ENCODE results near the gene HDAC9.
"Not testable (repeated sequence)": the region's sequence is repeated elsewhere in the genome, so short reads cannot be mapped to it uniquely, and the experiment has no call there.

HDAC9 gene

GRCh38 chr7:18727115-18727870 lies 231.7 kb downstream of the HDAC9 start:
- no peak for DNase-seq (ENCODE audit: low read depth)

- not testable (repeated sequence) for DNase-seq (ENCODE audit: low read depth)
Measured at GRCh38 chr7:18736012-18736411, 240.5 kb downstream of the HDAC9 start.

- no peak for DNase-seq (ENCODE audit: low read depth)
Measured at GRCh38 chr7:18740579-18740988, 245.0 kb downstream of the HDAC9 start.

- DNase-seq (ENCODE audit: low read depth) = no peak
Measured at GRCh38 chr7:18753972-18754610, 258.5 kb downstream of the HDAC9 start.

- DNase-seq (ENCODE audit: low read depth) = no peak
Measured at GRCh38 chr7:18754766-18755165, 259.2 kb downstream of the HDAC9 start.

- DNase-seq (ENCODE audit: low read depth) = no peak
Measured at GRCh38 chr7:18755793-18756192, 260.2 kb downstream of the HDAC9 start.

GRCh38 chr7:18756378-18757050 lies 261.0 kb downstream of the HDAC9 start:
- DNase-seq (ENCODE audit: low read depth) = no peak

- no peak for DNase-seq (ENCODE audit: low read depth)
Measured at GRCh38 chr7:18760046-18760445, 264.5 kb downstream of the HDAC9 start.

GRCh38 chr7:18760631-18761445 lies 265.3 kb downstream of the HDAC9 start:
- DNase-seq (ENCODE audit: low read depth) = no peak

GRCh38 chr7:18762189-18762588 lies 266.6 kb downstream of the HDAC9 start:
- no peak for DNase-seq (ENCODE audit: low read depth)

- no peak for DNase-seq (ENCODE audit: low read depth)
Measured at GRCh38 chr7:18768256-18768655, 272.7 kb downstream of the HDAC9 start.

- no peak for DNase-seq (ENCODE audit: low read depth)
Measured at GRCh38 chr7:18770154-18770811, 274.7 kb downstream of the HDAC9 start.

- no peak for DNase-seq (ENCODE audit: low read depth)
Measured at GRCh38 chr7:18770822-18771221, 275.3 kb downstream of the HDAC9 start.

- no peak for DNase-seq (ENCODE audit: low read depth)
Measured at GRCh38 chr7:18771834-18772566, 276.5 kb downstream of the HDAC9 start.

GRCh38 chr7:18772567-18772965 lies 277.0 kb downstream of the HDAC9 start:
- no peak for DNase-seq (ENCODE audit: low read depth)

- DNase-seq (ENCODE audit: low read depth) = no peak
Measured at GRCh38 chr7:18777314-18777713, 281.8 kb downstream of the HDAC9 start.

GRCh38 chr7:18778594-18778993 lies 283.0 kb downstream of the HDAC9 start:
- DNase-seq (ENCODE audit: low read depth) = no peak

- no peak for DNase-seq (ENCODE audit: low read depth)
Measured at GRCh38 chr7:18780266-18780665, 284.7 kb downstream of the HDAC9 start.

- no peak for DNase-seq (ENCODE audit: low read depth)
Measured at GRCh38 chr7:18780938-18781337, 285.4 kb downstream of the HDAC9 start.

- DNase-seq (ENCODE audit: low read depth) = no peak
Measured at GRCh38 chr7:18786196-18786727, 290.7 kb downstream of the HDAC9 start.

- DNase-seq (ENCODE audit: low read depth) = no peak
Measured at GRCh38 chr7:18786796-18787195, 291.2 kb downstream of the HDAC9 start.
